Measurements from ENCODE around the gene PARVB. TPM values are rescaled to one million over a fixed set of nuclear protein-coding genes. Genes with fewer than 3 reads are reported as not detected.
"Not testable (repeated sequence)": the region's sequence is repeated elsewhere in the genome, so short reads cannot be mapped to it uniquely, and the experiment has no call there.

The PARVB gene
- total RNA-seq, 1 experiment from 2014 or later: 85.3 TPM

DNA sequence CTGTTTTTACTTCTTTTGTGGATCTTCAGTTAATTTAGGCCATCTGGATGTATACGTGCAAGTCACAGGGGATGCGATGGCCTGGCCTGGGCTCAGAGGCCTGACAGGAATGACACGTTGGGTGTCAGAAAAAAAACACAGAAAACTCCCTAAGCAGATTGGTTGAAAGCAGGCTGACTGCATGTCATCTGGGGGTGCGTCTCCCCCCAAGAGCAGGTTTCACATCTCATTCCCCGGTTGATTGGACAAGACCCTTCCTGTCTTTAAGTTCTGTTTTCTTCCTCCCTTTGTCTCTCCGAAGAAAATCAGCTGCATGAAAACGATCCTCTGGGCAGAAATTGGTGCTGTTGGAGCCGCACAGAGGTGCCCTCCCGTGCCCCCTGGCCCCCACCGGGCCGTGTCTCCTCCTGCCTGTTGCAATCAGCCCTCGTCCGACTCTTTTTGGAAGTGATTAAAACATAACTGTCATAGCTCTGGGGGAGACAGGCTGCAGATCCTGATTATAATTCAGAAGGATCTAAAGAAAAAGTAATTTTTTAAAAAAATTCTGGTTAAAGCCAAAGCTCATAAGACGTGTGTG is 84.8 kb downstream of the PARVB start:
- H3K9me2 ChIP-seq (replicated peaks; ENCODE audit: low read length): no peaks in the 10 kb centered on the region
- ATAC-seq (no peak), DNase-seq (no peak)
- BruUV-seq (replicated peaks): no TSS peak
- H3K27me3 ChIP-seq (ENCODE audit: low read length): no peaks in the 10 kb centered on the region
- ChIA-PET POLR2A (ENCODE audit: unreplicated experiment) (no interaction called here), CTCF (no interaction called here)
- no peaks in the 10 kb centered on the region for H3F3A ChIP-seq (ENCODE audit: low read length, unreplicated experiment)
- no peaks in the 10 kb centered on the region for H3K36me3 ChIP-seq (ENCODE audit: low read depth, low read length)
- no peaks in the 10 kb centered on the region for H3K79me2 ChIP-seq (ENCODE audit: low read length)
- H3K9me3 ChIP-seq (ENCODE audit: low read length): no peaks in the 10 kb centered on the region
- intact Hi-C loops (cut with micrococcal nuclease): no loop called here
- no peak overlapping the region for H2AFZ ChIP-seq (ENCODE audit: low read length)
- TF ChIP-seq EZH2phosphoT487 (IDR thresholded peaks at IDR 0.05; ENCODE audit: borderline replicate concordance, low read length): no peak
- TF ChIP-seq, protein P1, sequence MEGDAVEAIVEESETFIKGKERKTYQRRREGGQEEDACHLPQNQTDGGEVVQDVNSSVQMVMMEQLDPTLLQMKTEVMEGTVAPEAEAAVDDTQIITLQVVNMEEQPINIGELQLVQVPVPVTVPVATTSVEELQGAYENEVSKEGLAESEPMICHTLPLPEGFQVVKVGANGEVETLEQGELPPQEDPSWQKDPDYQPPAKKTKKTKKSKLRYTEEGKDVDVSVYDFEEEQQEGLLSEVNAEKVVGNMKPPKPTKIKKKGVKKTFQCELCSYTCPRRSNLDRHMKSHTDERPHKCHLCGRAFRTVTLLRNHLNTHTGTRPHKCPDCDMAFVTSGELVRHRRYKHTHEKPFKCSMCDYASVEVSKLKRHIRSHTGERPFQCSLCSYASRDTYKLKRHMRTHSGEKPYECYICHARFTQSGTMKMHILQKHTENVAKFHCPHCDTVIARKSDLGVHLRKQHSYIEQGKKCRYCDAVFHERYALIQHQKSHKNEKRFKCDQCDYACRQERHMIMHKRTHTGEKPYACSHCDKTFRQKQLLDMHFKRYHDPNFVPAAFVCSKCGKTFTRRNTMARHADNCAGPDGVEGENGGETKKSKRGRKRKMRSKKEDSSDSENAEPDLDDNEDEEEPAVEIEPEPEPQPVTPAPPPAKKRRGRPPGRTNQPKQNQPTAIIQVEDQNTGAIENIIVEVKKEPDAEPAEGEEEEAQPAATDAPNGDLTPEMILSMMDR (conservative IDR thresholded peaks at IDR 0.05; ENCODE audit: low read depth, low read length): no peak
- TF ChIP-seq EZH2 (IDR thresholded peaks at IDR 0.05; ENCODE audit: low read length, unreplicated experiment): no peak
- H3K4me1 ChIP-seq (ENCODE audit: insufficient read depth, low read length): no peaks in the 10 kb centered on the region
- no peaks in the 10 kb centered on the region for H4K20me1 ChIP-seq (ENCODE audit: low read length)
- no peak overlapping the region for H3K4me3 ChIP-seq (ENCODE audit: low read length)
- H3K9ac ChIP-seq (ENCODE audit: low read length): no peak overlapping the region
- no peak overlapping the region for H3K4me2 ChIP-seq (ENCODE audit: low read length)
- no peak overlapping the region for H3K27ac ChIP-seq (ENCODE audit: low read length)

DNA sequence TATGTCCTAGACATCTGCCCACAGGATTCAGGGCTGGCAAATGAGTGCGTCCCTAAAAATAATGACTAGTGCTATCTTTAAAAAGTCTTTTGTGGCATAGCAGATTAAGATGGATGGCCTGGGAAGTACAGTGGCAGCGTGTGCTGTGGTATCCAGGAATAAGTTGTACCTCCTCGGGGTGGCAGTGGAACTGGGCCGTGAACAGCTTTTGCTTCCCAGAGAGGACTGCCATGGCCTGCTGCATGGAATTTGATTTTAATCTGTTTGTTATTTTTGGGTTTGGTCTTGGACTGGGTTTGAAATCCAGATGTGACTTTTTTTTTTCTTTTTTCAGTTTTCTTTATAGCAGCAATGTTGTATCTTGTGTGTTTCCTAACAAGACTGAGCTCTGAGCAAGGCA is 85.3 kb downstream of the PARVB start:
- Histone ChIP-seq H4K20me1 (ENCODE audit: low read length) (no peaks in the 10 kb centered on the region), H3K79me2 (ENCODE audit: low read length) (no peaks in the 10 kb centered on the region), H3K27ac (ENCODE audit: low read length) (no peak overlapping the region), H3K4me3 (ENCODE audit: low read length) (no peak overlapping the region), H3K9ac (ENCODE audit: low read length) (no peak overlapping the region), H3K27me3 (ENCODE audit: low read length) (no peaks in the 10 kb centered on the region), H3K36me3 (ENCODE audit: low read depth, low read length) (no peaks in the 10 kb centered on the region), H3K9me3 (ENCODE audit: low read length) (no peaks in the 10 kb centered on the region), H2AFZ (ENCODE audit: low read length) (no peak overlapping the region), H3F3A (ENCODE audit: low read length, unreplicated experiment) (no peaks in the 10 kb centered on the region), H3K4me2 (ENCODE audit: low read length) (no peak overlapping the region), H3K4me1 (ENCODE audit: insufficient read depth, low read length) (no peaks in the 10 kb centered on the region), H3K9me2 (replicated peaks; ENCODE audit: low read length) (no peaks in the 10 kb centered on the region)
- ChIA-PET POLR2A (ENCODE audit: unreplicated experiment) (no interaction called here), CTCF (no interaction called here)
- no TSS peak for BruUV-seq (replicated peaks)
- ATAC-seq (no peak), DNase-seq (no peak)
- TF ChIP-seq, protein P1 (conservative IDR thresholded peaks at IDR 0.05; ENCODE audit: low read depth, low read length): no peak
- TF ChIP-seq EZH2 (IDR thresholded peaks at IDR 0.05; ENCODE audit: low read length, unreplicated experiment): no peak
- intact Hi-C loops (cut with micrococcal nuclease): no loop called here

DNA sequence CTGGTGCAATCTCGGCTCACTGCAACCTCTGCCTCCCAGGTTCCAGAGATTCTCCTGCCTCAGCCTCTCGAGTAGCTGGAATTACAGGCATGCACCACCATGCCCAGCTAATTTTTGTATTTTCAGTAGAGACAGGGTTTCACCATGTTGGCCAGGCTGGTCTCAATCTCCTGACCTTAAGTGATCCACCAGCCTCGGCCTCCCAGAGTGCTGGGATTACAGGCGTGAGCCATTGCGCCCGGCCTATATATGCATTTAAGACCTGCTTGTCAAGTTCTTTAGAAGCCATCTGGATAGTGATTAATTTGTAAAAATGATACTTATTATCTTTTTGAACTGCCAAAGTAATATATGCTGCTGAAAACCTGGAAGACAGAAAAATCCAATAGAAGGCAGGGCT is 86.6 kb downstream of the PARVB start:
- H3K36me3 ChIP-seq (ENCODE audit: low read depth, low read length); H3K9me2 ChIP-seq (replicated peaks; ENCODE audit: low read length); H3K4me1 ChIP-seq (ENCODE audit: insufficient read depth, low read length); H4K20me1 ChIP-seq (ENCODE audit: low read length); H3K4me3 ChIP-seq (ENCODE audit: low read length); H3K9ac ChIP-seq (ENCODE audit: low read length); ATAC-seq; H2AFZ ChIP-seq (ENCODE audit: low read length); BruUV-seq (replicated peaks); DNase-seq; H3K27ac ChIP-seq (ENCODE audit: low read length); H3K79me2 ChIP-seq (ENCODE audit: low read length); H3F3A ChIP-seq (ENCODE audit: low read length, unreplicated experiment); H3K4me2 ChIP-seq (ENCODE audit: low read length); H3K9me3 ChIP-seq (ENCODE audit: low read length); POLR2A ChIA-PET (ENCODE audit: unreplicated experiment); CTCF ChIA-PET; H3K27me3 ChIP-seq (ENCODE audit: low read length); intact Hi-C loops (cut with micrococcal nuclease): not testable (repeated sequence)

All from PC-3 (cell line).